HG03108 (cell line): ENCODE results near the gene USP26.
"Not testable (repeated sequence)": the region's sequence is repeated elsewhere in the genome, so short reads cannot be mapped to it uniquely, and the experiment has no call there.

Experiments
- ATAC-seq: cut with Tn5 transposase; IDR thresholded peaks from one replicate; pipeline ENCODE4 v1.9.1; 2021; ENCODE audit warnings: moderate library complexity; ENCODE audit not compliant: unreplicated experiment

The USP26 gene

GRCh38 chrX:133044145-133044786, 52.6 kb downstream of the USP26 start:
- not testable (repeated sequence) for ATAC-seq

DNA sequence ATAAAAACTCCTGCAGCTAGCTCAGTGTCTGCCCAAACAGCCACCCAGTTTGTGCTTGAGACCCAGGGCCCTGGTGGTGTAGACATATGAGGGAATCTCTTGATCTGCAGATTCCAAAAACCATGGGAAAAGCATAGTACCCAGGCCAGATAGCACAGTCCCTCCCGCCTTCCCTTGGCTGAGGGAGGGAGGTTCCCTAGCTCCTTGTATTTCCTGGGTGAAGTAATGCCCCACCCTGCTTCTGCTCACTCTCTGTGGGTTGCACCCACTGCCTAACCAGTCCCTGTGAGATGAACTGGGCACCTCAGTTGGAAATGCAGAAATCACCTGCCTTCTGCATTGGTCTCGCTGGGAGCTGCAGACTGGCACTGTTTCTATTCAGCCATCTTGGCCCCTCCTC, 54.6 kb downstream of the USP26 start:
- no peak for ATAC-seq

DNA sequence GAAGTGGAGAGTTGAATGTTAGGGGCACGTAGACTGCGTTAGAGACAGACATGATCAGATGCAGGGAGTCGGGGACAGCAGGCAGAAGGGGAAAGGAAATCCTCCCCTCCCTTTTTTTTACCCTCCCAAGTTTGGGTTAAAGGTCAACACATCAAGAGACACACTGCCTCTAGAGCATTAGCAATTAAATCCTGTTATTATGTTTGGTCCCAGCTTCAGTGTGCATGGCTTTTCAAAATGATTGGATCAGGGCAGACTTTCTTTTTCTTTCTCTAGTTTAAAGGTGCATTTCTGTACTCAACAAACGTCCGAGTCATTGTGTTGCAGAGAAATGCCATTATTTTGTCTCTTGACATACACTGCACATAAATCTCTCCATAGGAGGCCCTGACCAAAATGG, 63.9 kb downstream of the USP26 start:
- no peak for ATAC-seq

- ATAC-seq = no peak
Observed at GRCh38 chrX:133018229-133018628, 78.7 kb downstream of the USP26 start.

DNA sequence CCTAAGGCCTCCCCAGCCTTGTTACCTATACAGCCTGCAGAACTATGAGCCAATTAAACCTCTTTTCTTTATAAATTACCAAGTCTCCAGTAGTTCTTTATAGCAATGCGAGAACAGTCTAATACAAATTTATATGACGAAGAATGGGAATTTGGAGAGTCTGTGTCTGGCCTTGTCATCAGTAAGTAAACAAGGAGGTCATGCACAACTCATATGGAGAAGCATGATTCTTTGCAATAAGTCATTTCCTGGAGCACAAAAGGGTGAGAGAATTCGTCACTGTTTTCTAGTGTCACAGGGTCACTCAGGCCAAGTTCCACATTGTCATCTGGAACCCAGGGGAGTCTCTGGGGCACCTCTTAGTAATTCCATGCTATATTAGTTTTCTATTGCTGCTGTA, 89.5 kb downstream of the USP26 start:
- no peak for ATAC-seq

DNA sequence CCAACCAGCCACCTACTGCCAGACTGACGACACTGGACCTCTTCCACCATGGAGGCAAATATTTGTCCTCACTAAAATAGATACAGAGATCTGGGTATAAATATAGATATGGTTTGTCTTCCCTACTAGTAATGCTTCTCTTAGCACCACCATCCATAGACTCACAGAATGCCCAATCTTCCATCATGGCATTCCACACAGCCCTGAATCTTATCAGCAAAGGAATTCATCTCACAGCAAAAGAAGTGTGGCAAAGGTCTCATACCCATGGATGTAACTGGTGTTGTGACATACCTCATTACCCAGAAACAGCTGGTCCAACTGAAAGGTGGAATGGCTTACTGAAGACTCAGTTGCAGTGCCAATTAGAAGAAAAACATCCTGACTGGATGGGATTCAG, 91.3 kb downstream of the USP26 start:
- no peak for ATAC-seq

GRCh38 chrX:133005042-133005441, 91.9 kb downstream of the USP26 start:
- no peak for ATAC-seq

DNA sequence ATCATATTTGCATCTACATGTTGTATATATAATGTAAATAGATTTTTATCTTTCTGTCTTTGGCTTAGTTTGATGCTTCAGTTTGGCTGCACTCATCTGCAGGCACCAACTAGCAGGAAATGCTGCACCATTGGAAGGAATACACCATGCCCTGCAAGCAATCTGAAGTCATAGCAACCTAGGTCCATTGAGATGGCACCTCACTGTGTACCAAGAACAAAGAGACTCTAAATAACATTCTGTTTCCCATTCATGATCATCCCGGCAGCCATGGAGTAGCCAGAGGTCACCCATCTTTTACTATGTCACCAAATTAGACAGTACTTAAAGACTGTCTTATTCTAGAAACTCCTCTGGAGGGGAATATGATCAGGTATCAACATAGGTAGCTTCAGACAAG, 97.7 kb downstream of the USP26 start:
- no peak for ATAC-seq

DNA sequence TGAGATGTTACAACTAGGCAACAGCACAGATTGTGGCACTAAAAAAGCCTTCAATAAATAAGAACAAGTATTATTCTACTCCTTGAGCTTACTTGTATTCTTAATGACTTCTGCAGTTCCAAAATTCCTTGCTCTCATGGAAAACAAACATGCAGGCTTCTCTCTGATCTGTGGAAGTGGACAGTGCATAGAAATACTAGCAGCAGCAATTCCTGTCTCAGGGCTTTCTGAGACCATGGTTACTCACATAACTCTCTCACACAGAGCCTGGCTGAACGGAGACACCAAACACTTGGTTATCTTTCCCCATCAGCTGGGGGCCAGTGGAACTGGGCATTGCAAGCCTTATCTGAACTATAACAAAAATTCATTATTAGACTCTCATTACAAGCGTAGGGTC, 106.1 kb downstream of the USP26 start:
- ATAC-seq = no peak

DNA sequence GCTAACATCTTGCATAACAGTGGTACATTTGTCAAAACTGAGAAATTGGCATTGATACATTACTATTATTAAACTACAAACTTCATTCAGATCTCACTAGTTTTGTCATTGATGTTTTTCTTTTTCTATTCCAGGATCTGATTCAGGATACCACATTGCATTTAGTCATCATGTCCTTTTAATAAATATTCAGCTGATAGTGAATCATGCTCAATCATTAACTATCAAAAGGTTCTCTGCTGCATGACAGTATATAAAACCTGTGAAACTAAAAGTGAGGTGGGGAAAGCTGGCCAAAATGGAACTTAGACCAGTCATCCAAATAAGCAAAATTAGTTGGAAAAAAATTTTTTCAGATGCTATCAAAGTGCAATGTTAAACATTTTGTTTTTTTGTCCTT, 110.4 kb downstream of the USP26 start:
- no peak for ATAC-seq

DNA sequence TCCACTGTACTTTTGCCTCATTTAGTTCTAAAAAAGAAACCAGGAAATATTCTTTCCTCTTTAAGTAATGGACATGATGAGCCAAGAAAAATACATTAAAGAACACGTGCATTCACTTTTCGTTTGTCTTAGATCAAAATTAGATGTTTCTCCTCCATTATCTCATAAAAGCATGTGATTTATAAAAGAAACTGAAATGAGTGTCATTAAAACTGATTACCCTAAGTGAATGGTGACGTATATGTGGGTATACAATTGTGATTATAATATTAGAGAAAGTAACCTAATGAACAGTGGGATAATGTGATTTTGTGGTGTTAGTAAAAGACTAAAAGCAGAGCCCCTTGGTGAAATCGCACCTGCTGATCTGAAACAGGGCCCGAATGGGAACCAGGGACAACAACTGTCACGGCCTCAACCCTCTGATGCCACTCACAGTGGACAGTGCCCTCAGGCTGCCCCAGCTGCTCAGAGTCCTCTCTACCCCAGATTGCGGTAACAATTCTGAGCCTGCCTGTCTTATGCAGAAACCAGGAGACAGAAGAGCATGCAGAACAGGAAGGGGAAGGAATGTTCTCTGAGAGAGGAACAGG, 112.8 kb downstream of the USP26 start:
- ATAC-seq = no peak

- ATAC-seq = no peak
Observed at GRCh38 chrX:132983496-132983895, 113.4 kb downstream of the USP26 start.

DNA sequence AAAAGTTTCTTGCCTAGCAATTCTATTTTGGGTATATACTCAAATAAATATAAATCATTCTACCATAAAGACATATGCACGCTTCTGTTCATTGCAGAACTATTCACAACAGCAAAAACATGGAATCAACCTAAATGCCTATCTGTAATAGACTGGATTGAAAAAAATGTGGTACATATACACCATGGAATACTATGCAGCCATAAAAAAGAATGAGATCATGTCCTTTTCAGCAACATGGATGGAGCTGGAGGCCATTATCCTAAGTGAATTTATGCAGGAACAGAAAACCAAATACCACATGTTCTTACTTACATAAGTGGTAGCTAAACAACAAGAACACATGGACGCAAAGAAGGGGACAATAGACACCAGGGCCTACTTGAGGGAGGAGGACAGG, 116.9 kb downstream of the USP26 start:
- ATAC-seq = not testable (repeated sequence)
